Measurements from ENCODE around the gene ZNF710.

DNA sequence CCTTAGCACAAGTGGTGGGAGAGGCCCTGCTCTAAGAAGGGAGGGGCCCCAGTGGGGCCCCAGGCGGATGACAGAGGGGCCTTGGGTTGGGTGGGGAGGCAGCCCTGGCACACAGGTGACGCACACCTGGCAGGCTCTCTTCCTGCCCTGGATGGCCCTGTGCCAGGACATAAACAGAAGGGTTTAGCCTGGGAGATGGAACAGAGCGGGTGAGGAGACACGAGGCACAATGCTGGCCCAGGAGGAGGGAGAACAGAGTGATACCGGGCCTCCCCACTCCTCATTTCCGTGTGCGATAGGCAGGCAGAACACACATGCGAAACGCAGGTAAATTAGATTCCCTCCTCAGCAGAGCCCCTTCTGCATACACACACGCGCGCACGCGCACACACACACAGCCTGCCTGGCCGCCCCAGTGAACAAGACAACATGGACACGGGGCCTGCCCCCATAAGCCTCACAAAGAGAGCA is 61.4 kb downstream of the ZNF710 start:
- no peak for TF ChIP-seq MYC (IDR thresholded peaks at IDR 0.05; ENCODE audit: low read depth, low read length)
- no peak for TF ChIP-seq POLR2A (IDR thresholded peaks at IDR 0.05; ENCODE audit: low read depth, low read length)
- TF ChIP-seq CTCF (IDR thresholded peaks at IDR 0.05; ENCODE audit: extremely low read depth in 1 of 2, insufficient read depth in 1 of 2, low read depth in 1 of 2, low read length in 2 of 2) = no peak
- TF ChIP-seq, protein P1, sequence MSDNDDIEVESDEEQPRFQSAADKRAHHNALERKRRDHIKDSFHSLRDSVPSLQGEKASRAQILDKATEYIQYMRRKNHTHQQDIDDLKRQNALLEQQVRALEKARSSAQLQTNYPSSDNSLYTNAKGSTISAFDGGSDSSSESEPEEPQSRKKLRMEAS (IDR thresholded peaks at IDR 0.05; ENCODE audit: insufficient read depth, insufficient read length) = no peak
